SK-N-SH treated with all-trans-retinoic acid at 6 μM for 48 hours (cell line): ENCODE results near the gene SETD1A.

Experiments
- ARNTL ChIP-seq: fragments of 450-650 bp; formaldehyde crosslinking; IDR thresholded peaks from 2 replicates; pipeline ENCODE4 v1.5.0; 2020; ENCODE audit warnings: low read depth, mild to moderate bottlenecking, moderate library complexity, borderline replicate concordance
- CSDC2 ChIP-seq: fragments of 250-450 bp; sonication (Bioruptor Pico); IDR thresholded peaks from 2 replicates; pipeline ENCODE4 v1.5.0; 2020; ENCODE audit warnings: mild to moderate bottlenecking, moderate library complexity
- ESRRG ChIP-seq: fragments of 250-450 bp; sonication (Bioruptor Pico); IDR thresholded peaks from 2 replicates; pipeline ENCODE4 v1.6.1; 2021; ENCODE audit warnings: mild to moderate bottlenecking
- ISL1 ChIP-seq: fragments of 250-450 bp; sonication (Bioruptor Pico); IDR thresholded peaks from 2 replicates; pipeline ENCODE4 v2.1.2; 2022; ENCODE audit warnings: mild to moderate bottlenecking, moderate library complexity
- OSR1 ChIP-seq: fragments of 250-450 bp; sonication (Bioruptor Pico); IDR thresholded peaks from 2 replicates; pipeline ENCODE4 v1.8.0; 2022; ENCODE audit warnings: moderate library complexity, mild to moderate bottlenecking, inconsistent platforms
- PPARA ChIP-seq: fragments of 250-450 bp; sonication (Bioruptor Pico); IDR thresholded peaks from 2 replicates; pipeline ENCODE4 v1.5.0; 2020; ENCODE audit warnings: mild to moderate bottlenecking, borderline replicate concordance
- RARB ChIP-seq: fragments of 250-450 bp; sonication (Bioruptor Pico); IDR thresholded peaks from 2 replicates; pipeline ENCODE4 v1.8.0; 2021; ENCODE audit warnings: mild to moderate bottlenecking, moderate library complexity
- TOX ChIP-seq: fragments of 250-450 bp; sonication (Bioruptor Pico); IDR thresholded peaks from 2 replicates; pipeline ENCODE4 v1.8.0; 2021; ENCODE audit warnings: mild to moderate bottlenecking, moderate library complexity, borderline replicate concordance
- ZFP3 ChIP-seq: fragments of 250-450 bp; sonication (Bioruptor Pico); IDR thresholded peaks from 2 replicates; pipeline ENCODE4 v1.5.0; 2020; ENCODE audit warnings: mild to moderate bottlenecking, moderate library complexity
- ZNF565 ChIP-seq: fragments of 450-650 bp; formaldehyde crosslinking; conservative IDR thresholded peaks from 2 replicates; pipeline ENCODE4 v1.5.0; 2020; ENCODE audit warnings: low read depth, mild to moderate bottlenecking, moderate library complexity
- TF ChIP-seq, protein P1 (sequence below): fragments of 250-450 bp; sonication (Bioruptor Pico); IDR thresholded peaks from 2 replicates; pipeline ENCODE4 v1.8.0; 2020; ENCODE audit warnings: mild to moderate bottlenecking, moderate library complexity, borderline replicate concordance
- TF ChIP-seq, protein P2 (sequence below): fragments of 250-450 bp; sonication (Bioruptor Pico); IDR thresholded peaks from 2 replicates; pipeline ENCODE4 v1.8.0; 2021; ENCODE audit warnings: low read depth, mild to moderate bottlenecking, moderate library complexity, borderline replicate concordance

DNA sequence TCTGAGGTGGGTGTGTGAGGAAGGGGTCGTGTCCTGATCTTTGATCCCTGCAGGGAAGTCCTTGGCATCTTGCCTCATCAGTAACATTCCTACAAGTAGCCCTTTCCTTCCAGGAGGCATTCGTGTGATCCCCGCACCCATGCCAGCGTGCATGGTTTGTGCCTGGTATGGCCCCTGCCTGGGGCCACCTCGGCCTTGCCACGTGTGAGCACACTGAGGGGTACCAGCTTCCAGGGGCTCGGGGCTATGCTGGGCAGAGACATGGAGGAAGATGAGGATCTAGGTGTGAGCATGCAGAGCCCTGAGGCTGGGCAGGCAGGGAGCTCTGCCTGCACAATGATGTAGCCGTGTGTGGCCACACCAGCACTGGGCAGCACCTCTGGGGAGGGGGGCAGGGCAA lies 33.5 kb downstream of the SETD1A start:
- TF ChIP-seq, protein P1, sequence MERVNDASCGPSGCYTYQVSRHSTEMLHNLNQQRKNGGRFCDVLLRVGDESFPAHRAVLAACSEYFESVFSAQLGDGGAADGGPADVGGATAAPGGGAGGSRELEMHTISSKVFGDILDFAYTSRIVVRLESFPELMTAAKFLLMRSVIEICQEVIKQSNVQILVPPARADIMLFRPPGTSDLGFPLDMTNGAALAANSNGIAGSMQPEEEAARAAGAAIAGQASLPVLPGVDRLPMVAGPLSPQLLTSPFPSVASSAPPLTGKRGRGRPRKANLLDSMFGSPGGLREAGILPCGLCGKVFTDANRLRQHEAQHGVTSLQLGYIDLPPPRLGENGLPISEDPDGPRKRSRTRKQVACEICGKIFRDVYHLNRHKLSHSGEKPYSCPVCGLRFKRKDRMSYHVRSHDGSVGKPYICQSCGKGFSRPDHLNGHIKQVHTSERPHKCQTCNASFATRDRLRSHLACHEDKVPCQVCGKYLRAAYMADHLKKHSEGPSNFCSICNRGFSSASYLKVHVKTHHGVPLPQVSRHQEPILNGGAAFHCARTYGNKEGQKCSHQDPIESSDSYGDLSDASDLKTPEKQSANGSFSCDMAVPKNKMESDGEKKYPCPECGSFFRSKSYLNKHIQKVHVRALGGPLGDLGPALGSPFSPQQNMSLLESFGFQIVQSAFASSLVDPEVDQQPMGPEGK (CRISPR knock-in tag), result no peak
- TF ChIP-seq ZNF565 (CRISPR knock-in tag) (no peak), ZFP3 (no peak), OSR1 (CRISPR knock-in tag) (no peak), ISL1 (CRISPR knock-in tag) (no peak), ESRRG (no peak), RARB (CRISPR knock-in tag) (no peak), CSDC2 (no peak), ARNTL (CRISPR knock-in tag) (no peak), TOX (CRISPR knock-in tag) (no peak), PPARA (CRISPR knock-in tag) (no peak)
- TF ChIP-seq, protein P2, sequence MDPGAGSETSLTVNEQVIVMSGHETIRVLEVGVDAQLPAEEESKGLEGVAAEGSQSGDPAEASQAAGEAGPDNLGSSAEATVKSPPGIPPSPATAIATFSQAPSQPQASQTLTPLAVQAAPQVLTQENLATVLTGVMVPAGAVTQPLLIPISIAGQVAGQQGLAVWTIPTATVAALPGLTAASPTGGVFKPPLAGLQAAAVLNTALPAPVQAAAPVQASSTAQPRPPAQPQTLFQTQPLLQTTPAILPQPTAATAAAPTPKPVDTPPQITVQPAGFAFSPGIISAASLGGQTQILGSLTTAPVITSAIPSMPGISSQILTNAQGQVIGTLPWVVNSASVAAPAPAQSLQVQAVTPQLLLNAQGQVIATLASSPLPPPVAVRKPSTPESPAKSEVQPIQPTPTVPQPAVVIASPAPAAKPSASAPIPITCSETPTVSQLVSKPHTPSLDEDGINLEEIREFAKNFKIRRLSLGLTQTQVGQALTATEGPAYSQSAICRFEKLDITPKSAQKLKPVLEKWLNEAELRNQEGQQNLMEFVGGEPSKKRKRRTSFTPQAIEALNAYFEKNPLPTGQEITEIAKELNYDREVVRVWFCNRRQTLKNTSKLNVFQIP (CRISPR knock-in tag), result no peak
